Forelimb muscle (tissue), 1 donor: Measurements from ENCODE around the gene FHIT. TPM values are rescaled to one million over a fixed set of nuclear protein-coding genes. Genes with fewer than 3 reads are reported as not detected.

ENCODE experiments used
- DNase-seq: peaks from one replicate; pipeline ENCODE4 v3.0.0-alpha.2; 2013; ENCODE audit warnings: low read depth
- polyA plus RNA-seq: library from polyadenylated mRNA; unstranded; fragments of 120-200 nt; gene quantifications from one replicate; pipeline ENCODE4 v1.2.1, GENCODE V29; 2013; ENCODE audit not compliant: insufficient read length

FHIT gene
- polyA plus RNA-seq, 1 donor, result 7.1 TPM

GRCh38 chr3:60847791-60848190 is 403.5 kb downstream of the FHIT start:
- no peak for DNase-seq

DNA sequence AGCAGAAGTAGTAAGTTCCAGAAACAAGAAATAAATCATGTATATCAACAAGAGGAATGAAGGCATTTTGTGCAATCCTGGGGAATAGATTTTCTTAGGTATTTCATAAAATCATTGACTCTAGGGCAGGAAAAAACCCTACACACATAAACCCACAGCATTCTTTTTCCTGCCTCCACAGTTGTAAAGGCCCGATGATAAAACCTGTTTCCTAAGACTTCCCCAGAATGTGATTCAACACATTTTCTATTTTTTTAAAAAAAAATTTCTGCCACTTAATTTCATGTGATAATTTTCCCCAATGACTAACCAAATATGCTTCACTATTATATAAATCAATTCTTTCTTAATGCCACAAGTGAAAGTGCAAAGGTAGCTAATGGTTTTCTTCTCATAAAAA is 407.0 kb downstream of the FHIT start:
- no peak for DNase-seq

- no peak for DNase-seq
Measured at GRCh38 chr3:60841355-60841754, 409.9 kb downstream of the FHIT start.

- no peak for DNase-seq
Measured at GRCh38 chr3:60839246-60839645, 412.0 kb downstream of the FHIT start.

DNA sequence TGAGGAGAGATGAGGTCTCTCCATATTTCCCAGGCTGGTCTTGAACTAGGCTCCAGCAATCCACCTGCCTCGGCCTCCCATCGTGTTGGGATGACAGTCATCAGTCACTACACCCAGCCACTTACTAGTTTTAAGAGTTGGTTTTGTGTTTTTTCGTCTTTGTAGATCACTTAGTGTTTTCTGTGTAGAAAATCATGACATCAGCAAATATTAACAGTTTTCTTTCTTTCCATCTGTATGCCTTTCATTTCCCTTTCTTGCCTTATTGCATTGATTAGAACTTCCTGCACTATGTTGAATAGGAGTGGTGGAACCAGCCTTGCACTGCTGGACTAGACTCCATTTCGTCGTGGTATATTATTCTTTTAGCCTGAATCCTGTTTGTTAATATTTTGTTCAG is 415.5 kb downstream of the FHIT start:
- DNase-seq, result no peak

DNA sequence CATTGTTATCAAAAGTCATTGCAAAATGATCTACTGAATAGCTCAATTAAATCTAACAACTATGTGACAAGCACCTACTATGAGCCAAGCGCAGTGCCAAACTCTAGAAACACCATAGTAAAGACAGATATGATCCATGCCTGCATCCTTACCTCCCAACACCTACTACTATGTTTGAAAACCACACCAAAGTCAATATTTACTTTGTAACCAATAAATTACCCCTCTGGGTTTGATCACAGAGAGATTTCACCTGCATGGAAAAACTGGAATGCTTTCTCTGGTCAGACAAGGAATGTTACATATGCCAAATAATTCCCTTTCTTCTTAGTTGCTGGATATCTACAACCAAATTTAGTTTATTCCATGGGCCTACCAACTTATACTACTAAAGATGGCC is 422.2 kb downstream of the FHIT start:
- DNase-seq, result no peak

GRCh38 chr3:60827666-60828065 is 423.6 kb downstream of the FHIT start:
- DNase-seq, result no peak

DNA sequence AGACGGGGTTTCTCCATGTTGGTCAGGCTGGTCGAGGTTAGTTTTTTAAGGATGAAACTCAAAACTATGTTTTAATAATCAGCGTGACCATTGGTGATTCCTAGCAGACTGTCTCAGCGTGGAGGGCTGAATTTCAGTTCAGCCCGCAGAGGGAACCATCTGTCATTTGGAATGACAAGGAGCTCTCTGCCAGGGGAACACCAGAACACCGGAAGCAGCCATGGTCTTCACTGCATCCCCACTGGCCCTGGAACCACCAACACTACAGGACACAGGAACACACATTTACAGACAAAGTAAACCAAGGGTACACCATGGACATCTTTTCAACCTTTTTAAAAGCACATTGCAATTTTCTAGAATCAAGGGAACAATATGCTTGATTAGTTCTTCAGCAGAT is 424.7 kb downstream of the FHIT start:
- no peak for DNase-seq

DNA sequence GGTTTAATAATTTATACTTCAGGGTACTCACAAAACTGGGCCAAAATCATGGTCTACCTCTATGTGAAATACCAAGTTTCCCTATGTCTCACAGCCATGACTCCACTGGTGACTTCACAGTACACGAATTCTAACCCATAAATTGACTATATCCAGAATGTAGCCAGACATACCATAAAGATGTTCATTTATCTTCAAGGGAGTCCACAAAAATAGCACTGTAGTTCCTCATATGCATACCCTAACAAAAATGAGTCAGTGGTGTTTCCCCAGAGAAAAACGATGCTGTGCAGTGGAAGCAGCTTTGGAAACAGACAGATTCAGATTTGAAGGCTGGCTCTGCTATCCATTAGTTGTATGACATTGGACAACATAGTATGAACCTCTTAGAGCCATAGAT is 438.8 kb downstream of the FHIT start:
- no peak for DNase-seq

DNA sequence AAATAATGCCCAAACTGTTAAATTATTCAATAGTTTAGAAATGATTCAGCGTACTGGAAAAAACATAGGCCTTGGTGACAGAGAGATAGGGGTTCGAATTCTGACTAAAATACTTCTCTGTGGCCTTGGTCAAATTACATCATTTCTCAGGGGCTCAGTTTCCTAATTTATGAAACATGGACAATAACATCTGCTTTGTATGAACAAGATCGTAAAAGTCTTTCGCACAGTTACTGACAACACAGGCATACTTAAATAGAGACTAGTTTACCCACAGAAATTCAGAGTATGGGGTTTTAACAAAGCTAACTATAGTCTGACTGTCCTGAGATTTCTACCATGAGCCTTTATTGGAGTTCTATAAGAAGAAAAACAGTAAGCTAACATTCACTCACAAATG is 440.4 kb downstream of the FHIT start:
- DNase-seq, result no peak

- DNase-seq, result no peak
Measured at GRCh38 chr3:60809857-60810610, 441.2 kb downstream of the FHIT start.

GRCh38 chr3:60803216-60804173 is 447.8 kb downstream of the FHIT start:
- no peak for DNase-seq

GRCh38 chr3:60801307-60801706 is 449.9 kb downstream of the FHIT start:
- no peak for DNase-seq

- no peak for DNase-seq
Measured at GRCh38 chr3:60798456-60798855, 452.8 kb downstream of the FHIT start.

GRCh38 chr3:60792249-60792852 is 458.9 kb downstream of the FHIT start:
- no peak for DNase-seq

DNA sequence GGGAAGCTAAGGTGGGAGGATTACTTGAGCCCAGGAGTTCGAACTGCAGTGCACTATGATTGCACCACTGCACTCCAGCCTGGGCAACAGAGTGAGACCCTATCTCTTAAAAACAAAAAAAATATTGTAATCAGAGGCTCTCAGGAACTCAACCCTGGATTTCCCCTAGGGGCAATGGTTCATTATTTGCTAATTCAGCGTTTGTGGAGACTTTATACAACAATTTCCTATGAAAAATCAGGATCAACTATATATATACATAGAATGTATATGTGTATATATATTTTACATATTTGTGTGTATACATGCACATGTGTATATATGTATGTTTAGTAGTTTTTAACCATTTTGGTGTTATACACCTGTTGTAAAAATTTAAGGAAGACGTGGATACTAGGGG is 463.1 kb downstream of the FHIT start:
- no peak for DNase-seq

DNA sequence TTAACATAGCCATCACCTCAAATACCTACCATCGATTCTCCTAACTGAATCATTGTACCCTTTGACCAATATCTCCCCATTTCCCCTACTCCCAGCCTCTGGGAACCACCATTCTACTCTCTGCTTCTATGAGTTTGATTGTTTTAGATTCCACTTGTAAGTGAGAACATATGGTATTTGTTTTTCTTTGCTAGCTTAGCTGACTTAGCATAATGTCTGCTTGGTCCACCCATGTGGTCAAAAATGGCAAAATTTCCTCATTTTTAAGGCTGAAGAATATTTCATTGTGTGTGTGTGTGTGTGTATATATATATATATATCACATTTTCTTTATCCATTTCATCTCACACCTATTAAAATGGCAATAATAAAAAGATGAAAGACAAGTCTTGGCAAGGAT is 469.3 kb downstream of the FHIT start:
- no peak for DNase-seq

DNA sequence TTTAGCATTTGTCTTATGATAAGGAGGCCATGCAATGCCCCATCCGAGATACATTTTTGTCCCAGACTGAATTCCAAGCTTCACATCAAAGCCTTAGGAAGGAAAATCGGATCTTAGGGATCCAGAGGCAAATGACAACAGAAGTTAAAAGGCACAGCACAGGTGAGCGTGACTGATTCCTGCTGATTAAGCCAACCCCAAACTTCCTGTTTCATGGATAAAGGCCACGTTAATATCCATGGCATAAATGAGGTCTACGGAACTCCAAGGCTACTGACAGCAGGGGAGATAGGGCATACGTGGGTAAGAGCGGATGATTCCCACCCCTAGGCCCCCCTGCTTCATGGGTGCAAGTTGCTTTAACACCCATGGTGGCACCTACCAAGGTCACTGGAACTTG is 471.6 kb downstream of the FHIT start:
- DNase-seq, result no peak

DNA sequence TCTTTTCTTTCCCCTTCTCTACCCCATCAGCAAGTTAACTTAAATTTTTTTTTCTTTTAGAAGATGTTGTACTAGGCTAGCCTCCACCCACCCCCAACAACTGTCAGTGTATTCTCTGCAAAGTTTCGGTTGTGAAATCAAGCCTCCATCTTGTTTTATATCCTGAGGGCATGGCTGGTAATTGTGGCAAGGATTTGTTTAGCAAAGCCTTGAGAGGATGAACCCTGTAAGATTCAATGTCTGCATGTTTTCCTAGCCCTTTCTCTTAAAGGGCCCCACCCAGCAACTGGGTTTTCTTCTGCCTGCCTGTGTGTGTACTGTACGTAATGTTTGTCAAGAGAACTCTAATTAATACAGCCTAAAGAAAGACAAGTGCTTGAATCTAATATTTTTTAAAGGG is 475.3 kb downstream of the FHIT start:
- DNase-seq, result no peak

DNA sequence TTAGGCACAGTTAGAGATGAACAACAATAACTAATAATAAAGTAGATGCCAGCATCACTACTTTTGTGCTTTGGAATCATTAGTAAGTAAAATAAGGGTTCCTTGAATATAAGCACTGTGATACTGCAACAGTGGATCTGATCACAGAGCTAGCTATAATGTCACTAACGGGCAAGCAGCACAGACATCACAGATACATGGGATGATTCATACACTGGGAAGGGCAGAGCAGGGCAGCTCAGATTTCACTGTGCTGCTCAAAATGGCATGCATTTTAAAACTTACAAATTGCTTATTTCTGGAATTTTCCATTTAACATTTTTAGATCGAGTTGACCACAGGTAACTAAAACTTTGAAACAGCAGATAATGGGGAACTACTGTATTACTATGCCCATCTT is 476.6 kb downstream of the FHIT start:
- DNase-seq, result no peak

DNA sequence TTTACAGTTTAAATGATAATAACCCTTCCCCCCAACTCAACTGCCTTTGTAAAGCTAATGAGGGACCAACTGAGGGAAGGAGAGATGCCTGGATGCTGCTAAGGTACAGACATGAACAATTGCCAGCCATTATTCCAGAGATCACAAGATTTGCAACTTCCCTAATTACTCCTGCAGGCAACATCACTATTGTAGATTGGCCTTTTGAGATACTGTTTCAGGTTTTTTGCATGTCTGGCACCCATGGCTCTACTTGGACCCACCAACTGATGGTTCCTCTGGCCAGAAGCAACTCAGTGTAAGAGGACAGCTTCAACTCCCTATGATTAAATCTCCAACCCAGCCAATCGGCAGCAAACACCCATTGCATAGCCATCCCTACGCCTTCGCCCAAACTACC is 478.7 kb downstream of the FHIT start:
- DNase-seq, result no peak

DNA sequence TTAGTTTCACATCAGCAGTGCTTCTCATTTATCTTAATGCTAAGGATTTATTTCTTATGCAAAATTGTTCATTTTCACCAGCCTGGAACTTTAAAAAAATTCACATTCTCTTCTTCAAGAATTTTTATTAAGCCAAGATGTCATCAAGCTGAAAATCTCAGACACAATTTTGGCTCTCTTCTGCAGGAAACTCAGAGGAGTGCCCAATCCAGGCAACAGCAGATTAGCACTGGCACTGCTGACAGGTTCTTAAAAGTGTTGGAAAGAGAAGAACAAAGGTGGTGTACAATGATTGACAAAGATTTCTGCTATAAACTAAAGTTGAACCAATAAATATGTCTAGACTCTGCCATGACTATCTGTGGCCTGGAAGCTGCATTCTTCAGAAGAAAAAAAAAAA is 479.5 kb downstream of the FHIT start:
- DNase-seq, result no peak

DNA sequence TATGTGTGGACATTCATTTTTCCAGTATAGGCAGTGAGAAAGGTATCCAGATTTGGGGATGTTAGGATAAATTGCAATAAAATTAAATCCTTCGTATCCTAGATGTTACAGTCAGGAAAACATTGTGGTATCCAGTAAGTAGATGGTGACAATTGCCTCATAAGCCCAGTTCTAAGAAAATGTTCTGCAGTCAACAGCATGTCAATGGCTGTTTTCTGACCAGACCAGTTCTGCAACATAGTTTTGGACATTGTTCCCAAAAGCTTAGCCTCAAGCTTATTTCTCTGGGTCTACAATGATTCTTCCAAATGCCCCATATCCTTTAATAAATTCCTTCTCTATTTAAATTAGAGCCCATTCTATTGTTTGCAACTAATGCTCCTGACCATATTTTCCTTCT is 480.7 kb downstream of the FHIT start:
- DNase-seq, result no peak
